WTC11 (cell line): ENCODE measurements around the gene CFI. TPM values are rescaled to one million over a fixed set of nuclear protein-coding genes. Genes with fewer than 3 reads are reported as not detected.

ENCODE experiments used
- ATAC-seq: fragments of 200-7000 bp; cut with Tn5 transposase; 2 replicates; pipeline ENCODE4 v1.10.0; 2021; ENCODE audit warnings: mild to moderate bottlenecking, moderate library complexity
- CTCF ChIA-PET: fragments of 300-600 bp; sonication (Branson Sonifier 250); formaldehyde crosslinking; loops from one replicate; lab custom pipeline; 2021; ENCODE audit warnings: antibody characterized with exemption; lab: Charles Lee
- POLR2A ChIA-PET: fragments of 350-600 bp; sonication (Branson Sonifier 250); formaldehyde crosslinking; loops from one replicate; lab custom pipeline; 2021; ENCODE audit warnings: antibody characterized with exemption; lab: Charles Lee
- DNase-seq: peaks from one replicate; pipeline ENCODE4 v3.0.0; 2021; ENCODE audit warnings: low spot score
- H3K27ac Mint-ChIP-seq: 2 replicates; pipeline ENCODE4 v1.8.0; 2021; ENCODE audit warnings: mixed read lengths
- H3K27me3 Mint-ChIP-seq: 2 replicates; pipeline ENCODE4 v1.8.0; 2021; ENCODE audit warnings: low read depth, mild to moderate bottlenecking, moderate library complexity, mixed read lengths
- H3K36me3 Mint-ChIP-seq: 2 replicates; pipeline ENCODE4 v1.8.0; 2021; ENCODE audit warnings: mixed read lengths
- H3K4me1 Mint-ChIP-seq: 2 replicates; pipeline ENCODE4 v1.8.0; 2022; ENCODE audit warnings: mixed read lengths
- H3K4me3 Mint-ChIP-seq: 2 replicates; pipeline ENCODE4 v1.8.0; 2021; ENCODE audit warnings: mild to moderate bottlenecking, moderate library complexity, mixed read lengths
- H3K9me3 Mint-ChIP-seq: 2 replicates; pipeline ENCODE4 v1.8.0; 2021; ENCODE audit warnings: mixed read lengths
- ATF6 ChIP-seq: sonication (generic); formaldehyde crosslinking; IDR thresholded peaks from 2 replicates; pipeline ENCODE4 v1.8.1; 2023; ENCODE audit warnings: mild to moderate bottlenecking, missing genetic modification reagents
- CTCF ChIP-seq: fragments of 200-600 bp; IDR thresholded peaks from 2 replicates; pipeline ENCODE4 v1.8.0; 2022; ENCODE audit warnings: antibody characterized with exemption
- FOXJ3 ChIP-seq: sonication (generic); formaldehyde crosslinking; IDR thresholded peaks from 2 replicates; pipeline ENCODE4 v1.9.0; 2021; ENCODE audit warnings: missing genetic modification reagents, mild to moderate bottlenecking, borderline replicate concordance
- FOXP1 ChIP-seq: sonication (generic); formaldehyde crosslinking; IDR thresholded peaks from 2 replicates; pipeline ENCODE4 v1.8.0; 2022; ENCODE audit warnings: missing genetic modification reagents, mild to moderate bottlenecking, moderate library complexity, borderline replicate concordance
- GTF2I ChIP-seq: fragments of 250-450 bp; sonication (Bioruptor Pico); conservative IDR thresholded peaks from 2 replicates; pipeline ENCODE4 v1.4.0; 2021; ENCODE audit warnings: mild to moderate bottlenecking
- MYBL2 ChIP-seq: sonication (generic); formaldehyde crosslinking; IDR thresholded peaks from 2 replicates; pipeline ENCODE4 v1.8.1; 2023; ENCODE audit warnings: mild to moderate bottlenecking, moderate library complexity, missing genetic modification reagents
- NFE2L1 ChIP-seq: sonication (generic); formaldehyde crosslinking; IDR thresholded peaks from 2 replicates; pipeline ENCODE4 v1.8.1; 2023; ENCODE audit warnings: missing genetic modification reagents
- OVOL2 ChIP-seq: fragments of 250-450 bp; sonication (Bioruptor Pico); IDR thresholded peaks from 2 replicates; pipeline ENCODE4 v1.9.0; 2021; ENCODE audit warnings: mild to moderate bottlenecking, borderline replicate concordance
- PREB ChIP-seq: sonication (generic); formaldehyde crosslinking; IDR thresholded peaks from 2 replicates; pipeline ENCODE4 v1.8.1; 2022; ENCODE audit warnings: mild to moderate bottlenecking, missing genetic modification reagents, moderate library complexity, borderline replicate concordance
- TP53 ChIP-seq: sonication (generic); formaldehyde crosslinking; IDR thresholded peaks from 2 replicates; pipeline ENCODE4 v1.8.1; 2023; ENCODE audit warnings: mild to moderate bottlenecking, missing genetic modification reagents
- ZNF121 ChIP-seq: sonication (generic); formaldehyde crosslinking; IDR thresholded peaks from 2 replicates; pipeline ENCODE4 v1.8.0; 2023; ENCODE audit warnings: missing genetic modification reagents
- ZSCAN18 ChIP-seq: fragments of 250-450 bp; sonication (Bioruptor Pico); IDR thresholded peaks from 2 replicates; pipeline ENCODE4 v2.1.2; 2022; ENCODE audit warnings: mild to moderate bottlenecking, moderate library complexity
- total RNA-seq: library from RNA; stranded (reverse); gene quantifications from 3 replicates; pipeline ENCODE4 v1.2.3, GENCODE V29; 2021
- TF ChIP-seq, protein P1 (sequence below): sonication (generic); formaldehyde crosslinking; IDR thresholded peaks from 2 replicates; pipeline ENCODE4 v1.8.1; 2023; ENCODE audit warnings: mild to moderate bottlenecking, missing genetic modification reagents, moderate library complexity
- TF ChIP-seq, protein P2 (sequence below): fragments of 250-450 bp; sonication (Bioruptor Pico); IDR thresholded peaks from 2 replicates; pipeline ENCODE4 v1.9.0; 2021; ENCODE audit warnings: mild to moderate bottlenecking
- TF ChIP-seq, protein P3 (sequence below): sonication (generic); formaldehyde crosslinking; conservative IDR thresholded peaks from 2 replicates; pipeline ENCODE4 v1.8.1; 2022; ENCODE audit warnings: mild to moderate bottlenecking, missing genetic modification reagents
- TF ChIP-seq, protein P4 (sequence below): sonication (generic); formaldehyde crosslinking; IDR thresholded peaks from 2 replicates; pipeline ENCODE4 v1.8.1; 2022; ENCODE audit warnings: missing genetic modification reagents, borderline replicate concordance
- TF ChIP-seq, protein P5 (sequence below): sonication (generic); formaldehyde crosslinking; IDR thresholded peaks from 2 replicates; pipeline ENCODE4 v1.8.0; 2022; ENCODE audit warnings: missing genetic modification reagents

The CFI gene
- total RNA-seq, 1 experiment from 2014 or later = not detected

DNA sequence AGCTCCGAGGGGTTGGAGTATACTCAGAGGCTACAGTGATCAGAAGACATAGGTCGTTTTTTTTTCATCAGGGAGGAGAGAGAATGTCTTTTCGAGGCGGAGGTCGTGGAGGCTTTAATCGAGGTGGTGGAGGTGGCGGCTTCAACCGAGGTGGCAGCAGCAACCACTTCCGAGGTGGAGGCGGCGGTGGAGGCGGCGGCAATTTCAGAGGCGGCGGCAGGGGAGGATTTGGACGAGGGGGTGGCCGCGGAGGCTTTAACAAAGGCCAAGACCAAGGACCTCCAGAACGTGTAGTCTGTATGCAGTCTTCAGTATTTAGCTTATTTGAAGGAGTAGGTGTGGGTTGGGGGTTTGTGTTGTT is 14.3 kb upstream of the CFI start:
- H3K4me1 Mint-ChIP-seq = peaks cover 17% of the 10 kb centered on the region
- no peak for ATAC-seq
- DNase-seq = no peak
- H3K4me3 Mint-ChIP-seq = peak overlapping the region; percentile 97
- peak overlapping the region; percentile 97 for H3K27ac Mint-ChIP-seq
- H3K36me3 Mint-ChIP-seq = peaks cover 33% of the 10 kb centered on the region
- no peaks in the 10 kb centered on the region for H3K9me3 Mint-ChIP-seq
- CTCF ChIA-PET = interaction anchor here (1.5 kb wide), 1 partner anchor 12 kb away, joined by 6 read pairs; no protein-coding TSS in a partner anchor
- no peaks in the 10 kb centered on the region for H3K27me3 Mint-ChIP-seq
- 0 out of 2 replicates have a peak, but pooled peaks have one; percentile 1 for TF ChIP-seq MYBL2 (CRISPR knock-in tag)
- no peak for TF ChIP-seq OVOL2 (CRISPR knock-in tag)
- POLR2A ChIA-PET = interaction anchor here (0.9 kb wide), 1 partner anchor 115 kb away, joined by 3 read pairs; no protein-coding TSS in a partner anchor

DNA sequence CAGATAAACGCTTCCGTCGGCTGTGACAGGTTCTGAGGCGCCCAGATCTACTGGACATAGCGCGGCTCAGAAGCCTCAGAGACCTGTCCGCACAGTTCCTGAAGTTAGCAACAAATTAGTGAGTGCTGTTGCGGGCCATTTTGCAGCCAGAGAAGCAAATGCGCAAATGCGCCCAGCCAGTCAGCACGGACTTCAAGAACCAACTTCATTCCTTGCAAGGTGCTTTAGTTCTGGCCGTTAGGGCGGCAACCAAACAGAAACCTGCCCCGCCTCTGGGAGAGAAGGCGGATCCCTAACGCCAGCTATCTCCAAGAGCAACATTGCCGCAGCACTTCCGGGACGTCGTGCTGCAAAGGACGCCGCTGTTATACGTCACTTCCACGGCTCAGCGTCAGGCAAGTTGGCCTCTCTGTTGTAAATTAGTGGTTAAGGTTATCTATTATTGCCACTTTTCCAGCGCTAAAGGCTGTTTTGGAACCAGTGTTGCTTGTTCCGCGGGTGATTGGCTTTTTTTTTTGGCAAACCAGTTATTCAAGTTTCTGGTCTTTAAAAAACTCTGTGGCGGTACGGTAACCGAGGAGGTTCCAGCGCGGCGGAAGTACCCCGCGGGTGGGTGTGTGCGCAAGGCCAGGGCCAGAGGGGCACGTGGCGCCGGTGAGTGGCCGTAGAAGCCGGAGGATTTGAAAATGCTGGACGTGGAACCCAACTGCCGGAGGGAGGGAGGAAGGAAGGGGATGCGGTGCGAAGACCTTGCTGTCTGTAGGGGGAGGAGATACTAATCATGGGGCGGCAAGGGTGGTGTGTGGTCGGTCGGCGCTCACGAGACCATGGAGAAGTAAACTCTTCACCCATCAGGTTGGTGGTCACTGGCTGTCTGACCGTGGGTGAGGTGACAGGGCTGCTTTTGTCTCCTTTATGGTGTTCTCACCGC is 13.6 kb upstream of the CFI start, which contains the start of gene GAR1:
Gene GAR1 (plus strand): TSS at position 612 of the 931 bp plus-strand sequence. CDS start 403 bp downstream, outside the sequence.
- Mint-ChIP-seq H3K4me3 (peak within 1 kb of the TSS; percentile 97), H3K4me1 (peaks cover 24% of the 10 kb centered on the region), H3K9me3 (no peaks in the 10 kb centered on the region), H3K27ac (peak within 1 kb of the TSS; percentile 97), H3K27me3 (no peaks in the 10 kb centered on the region), H3K36me3 (peaks cover 31% of the 10 kb centered on the region)
- ATAC-seq (peak; percentile 96), DNase-seq (peak; percentile 92)
- CTCF ChIA-PET = interaction anchor here (0.9 to 1.5 kb wide), 2 partner anchors 11 to 112 kb away, joined by 3 to 6 read pairs; partner anchors contain the start of gene CASP6
- POLR2A ChIA-PET = interaction anchor here (0.9 to 1.0 kb wide), 2 partner anchors 114 to 381 kb away, joined by 3 read pairs; partner anchors contain the start of gene SEC24B
- TF ChIP-seq FOXP1 (no peak; the same call in 1 of the 2 replicates), TP53 (CRISPR knock-in tag) (no peak), NFE2L1 (CRISPR knock-in tag) (no peak), GTF2I (CRISPR knock-in tag) (no peak), ZNF121 (CRISPR knock-in tag) (no peak), CTCF (no peak), FOXJ3 (CRISPR knock-in tag) (no peak), ATF6 (CRISPR knock-in tag) (no peak), ZSCAN18 (no peak), PREB (no peak)
- TF ChIP-seq, protein P1, sequence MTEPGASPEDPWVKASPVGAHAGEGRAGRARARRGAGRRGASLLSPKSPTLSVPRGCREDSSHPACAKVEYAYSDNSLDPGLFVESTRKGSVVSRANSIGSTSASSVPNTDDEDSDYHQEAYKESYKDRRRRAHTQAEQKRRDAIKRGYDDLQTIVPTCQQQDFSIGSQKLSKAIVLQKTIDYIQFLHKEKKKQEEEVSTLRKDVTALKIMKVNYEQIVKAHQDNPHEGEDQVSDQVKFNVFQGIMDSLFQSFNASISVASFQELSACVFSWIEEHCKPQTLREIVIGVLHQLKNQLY (CRISPR knock-in tag) = no peak
- TF ChIP-seq, protein P2, sequence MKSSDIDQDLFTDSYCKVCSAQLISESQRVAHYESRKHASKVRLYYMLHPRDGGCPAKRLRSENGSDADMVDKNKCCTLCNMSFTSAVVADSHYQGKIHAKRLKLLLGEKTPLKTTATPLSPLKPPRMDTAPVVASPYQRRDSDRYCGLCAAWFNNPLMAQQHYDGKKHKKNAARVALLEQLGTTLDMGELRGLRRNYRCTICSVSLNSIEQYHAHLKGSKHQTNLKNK (CRISPR knock-in tag) = no peak
- TF ChIP-seq, protein P3, sequence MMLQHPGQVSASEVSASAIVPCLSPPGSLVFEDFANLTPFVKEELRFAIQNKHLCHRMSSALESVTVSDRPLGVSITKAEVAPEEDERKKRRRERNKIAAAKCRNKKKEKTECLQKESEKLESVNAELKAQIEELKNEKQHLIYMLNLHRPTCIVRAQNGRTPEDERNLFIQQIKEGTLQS (CRISPR knock-in tag) = no peak
- TF ChIP-seq, protein P4, sequence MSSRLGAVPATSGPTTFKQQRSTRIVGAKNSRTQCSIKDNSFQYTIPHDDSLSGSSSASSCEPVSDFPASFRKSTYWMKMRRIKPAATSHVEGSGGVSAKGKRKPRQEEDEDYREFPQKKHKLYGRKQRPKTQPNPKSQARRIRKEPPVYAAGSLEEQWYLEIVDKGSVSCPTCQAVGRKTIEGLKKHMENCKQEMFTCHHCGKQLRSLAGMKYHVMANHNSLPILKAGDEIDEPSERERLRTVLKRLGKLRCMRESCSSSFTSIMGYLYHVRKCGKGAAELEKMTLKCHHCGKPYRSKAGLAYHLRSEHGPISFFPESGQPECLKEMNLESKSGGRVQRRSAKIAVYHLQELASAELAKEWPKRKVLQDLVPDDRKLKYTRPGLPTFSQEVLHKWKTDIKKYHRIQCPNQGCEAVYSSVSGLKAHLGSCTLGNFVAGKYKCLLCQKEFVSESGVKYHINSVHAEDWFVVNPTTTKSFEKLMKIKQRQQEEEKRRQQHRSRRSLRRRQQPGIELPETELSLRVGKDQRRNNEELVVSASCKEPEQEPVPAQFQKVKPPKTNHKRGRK = no peak
- TF ChIP-seq, protein P5, sequence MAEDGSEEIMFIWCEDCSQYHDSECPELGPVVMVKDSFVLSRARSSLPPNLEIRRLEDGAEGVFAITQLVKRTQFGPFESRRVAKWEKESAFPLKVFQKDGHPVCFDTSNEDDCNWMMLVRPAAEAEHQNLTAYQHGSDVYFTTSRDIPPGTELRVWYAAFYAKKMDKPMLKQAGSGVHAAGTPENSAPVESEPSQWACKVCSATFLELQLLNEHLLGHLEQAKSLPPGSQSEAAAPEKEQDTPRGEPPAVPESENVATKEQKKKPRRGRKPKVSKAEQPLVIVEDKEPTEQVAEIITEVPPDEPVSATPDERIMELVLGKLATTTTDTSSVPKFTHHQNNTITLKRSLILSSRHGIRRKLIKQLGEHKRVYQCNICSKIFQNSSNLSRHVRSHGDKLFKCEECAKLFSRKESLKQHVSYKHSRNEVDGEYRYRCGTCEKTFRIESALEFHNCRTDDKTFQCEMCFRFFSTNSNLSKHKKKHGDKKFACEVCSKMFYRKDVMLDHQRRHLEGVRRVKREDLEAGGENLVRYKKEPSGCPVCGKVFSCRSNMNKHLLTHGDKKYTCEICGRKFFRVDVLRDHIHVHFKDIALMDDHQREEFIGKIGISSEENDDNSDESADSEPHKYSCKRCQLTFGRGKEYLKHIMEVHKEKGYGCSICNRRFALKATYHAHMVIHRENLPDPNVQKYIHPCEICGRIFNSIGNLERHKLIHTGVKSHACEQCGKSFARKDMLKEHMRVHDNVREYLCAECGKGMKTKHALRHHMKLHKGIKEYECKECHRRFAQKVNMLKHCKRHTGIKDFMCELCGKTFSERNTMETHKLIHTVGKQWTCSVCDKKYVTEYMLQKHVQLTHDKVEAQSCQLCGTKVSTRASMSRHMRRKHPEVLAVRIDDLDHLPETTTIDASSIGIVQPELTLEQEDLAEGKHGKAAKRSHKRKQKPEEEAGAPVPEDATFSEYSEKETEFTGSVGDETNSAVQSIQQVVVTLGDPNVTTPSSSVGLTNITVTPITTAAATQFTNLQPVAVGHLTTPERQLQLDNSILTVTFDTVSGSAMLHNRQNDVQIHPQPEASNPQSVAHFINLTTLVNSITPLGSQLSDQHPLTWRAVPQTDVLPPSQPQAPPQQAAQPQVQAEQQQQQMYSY (CRISPR knock-in tag) = no peak
